Neutrophil (primary cell): ENCODE data around the gene INSM2.

ENCODE experiments used
- H3K27ac ChIP-seq: fragments of 200-600 bp; sonication (generic); 2 replicates; pipeline ENCODE4 v1.5.1; 2016; ENCODE audit warnings: mild to moderate bottlenecking, moderate library complexity
- H3K27me3 ChIP-seq: fragments of 200-600 bp; sonication (generic); 2 replicates; pipeline ENCODE4 v1.6.0; 2016; ENCODE audit warnings: mild to moderate bottlenecking
- H3K36me3 ChIP-seq: fragments of 200-600 bp; sonication (generic); 2 replicates; pipeline ENCODE4 v1.5.1; 2017
- H3K4me1 ChIP-seq, 2 experiments: fragments of 200-600 bp in 1 of 2; sonication (generic) in 1 of 2; 1 replicate in 1 of 2; 2 replicates in 1 of 2; pipeline versions ENCODE4 v1.5.1 to v1.6.1; 2013 to 2016; ENCODE audit warnings: low read depth in 1 of 2, low read length in 1 of 2, mild to moderate bottlenecking in 1 of 2, moderate library complexity in 1 of 2; ENCODE audit not compliant: control insufficient read depth in 1 of 2, insufficient read depth in 1 of 2
- H3K4me3 ChIP-seq, 2 experiments: fragments of 200-600 bp in 1 of 2; sonication (generic) in 1 of 2; 1 replicate in 1 of 2; 2 replicates in 1 of 2; pipeline ENCODE4 v1.5.1; 2013 to 2016; ENCODE audit warnings: low read depth in 1 of 2, low read length in 1 of 2, mild to moderate bottlenecking in 1 of 2, moderate library complexity in 1 of 2
- H3K9me3 ChIP-seq: fragments of 200-600 bp; sonication (generic); 2 replicates; pipeline ENCODE4 v1.5.1; 2016
- CTCF ChIP-seq: fragments of 200-600 bp; sonication (generic); IDR thresholded peaks from 2 replicates; pipeline ENCODE4 v1.5.1; 2016; ENCODE audit warnings: antibody characterized with exemption

Gene INSM2, protein sequence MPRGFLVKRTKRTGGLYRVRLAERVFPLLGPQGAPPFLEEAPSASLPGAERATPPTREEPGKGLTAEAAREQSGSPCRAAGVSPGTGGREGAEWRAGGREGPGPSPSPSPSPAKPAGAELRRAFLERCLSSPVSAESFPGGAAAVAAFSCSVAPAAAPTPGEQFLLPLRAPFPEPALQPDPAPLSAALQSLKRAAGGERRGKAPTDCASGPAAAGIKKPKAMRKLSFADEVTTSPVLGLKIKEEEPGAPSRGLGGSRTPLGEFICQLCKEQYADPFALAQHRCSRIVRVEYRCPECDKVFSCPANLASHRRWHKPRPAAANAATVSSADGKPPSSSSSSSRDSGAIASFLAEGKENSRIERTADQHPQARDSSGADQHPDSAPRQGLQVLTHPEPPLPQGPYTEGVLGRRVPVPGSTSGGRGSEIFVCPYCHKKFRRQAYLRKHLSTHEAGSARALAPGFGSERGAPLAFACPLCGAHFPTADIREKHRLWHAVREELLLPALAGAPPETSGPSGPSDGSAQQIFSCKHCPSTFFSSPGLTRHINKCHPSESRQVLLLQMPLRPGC

DNA sequence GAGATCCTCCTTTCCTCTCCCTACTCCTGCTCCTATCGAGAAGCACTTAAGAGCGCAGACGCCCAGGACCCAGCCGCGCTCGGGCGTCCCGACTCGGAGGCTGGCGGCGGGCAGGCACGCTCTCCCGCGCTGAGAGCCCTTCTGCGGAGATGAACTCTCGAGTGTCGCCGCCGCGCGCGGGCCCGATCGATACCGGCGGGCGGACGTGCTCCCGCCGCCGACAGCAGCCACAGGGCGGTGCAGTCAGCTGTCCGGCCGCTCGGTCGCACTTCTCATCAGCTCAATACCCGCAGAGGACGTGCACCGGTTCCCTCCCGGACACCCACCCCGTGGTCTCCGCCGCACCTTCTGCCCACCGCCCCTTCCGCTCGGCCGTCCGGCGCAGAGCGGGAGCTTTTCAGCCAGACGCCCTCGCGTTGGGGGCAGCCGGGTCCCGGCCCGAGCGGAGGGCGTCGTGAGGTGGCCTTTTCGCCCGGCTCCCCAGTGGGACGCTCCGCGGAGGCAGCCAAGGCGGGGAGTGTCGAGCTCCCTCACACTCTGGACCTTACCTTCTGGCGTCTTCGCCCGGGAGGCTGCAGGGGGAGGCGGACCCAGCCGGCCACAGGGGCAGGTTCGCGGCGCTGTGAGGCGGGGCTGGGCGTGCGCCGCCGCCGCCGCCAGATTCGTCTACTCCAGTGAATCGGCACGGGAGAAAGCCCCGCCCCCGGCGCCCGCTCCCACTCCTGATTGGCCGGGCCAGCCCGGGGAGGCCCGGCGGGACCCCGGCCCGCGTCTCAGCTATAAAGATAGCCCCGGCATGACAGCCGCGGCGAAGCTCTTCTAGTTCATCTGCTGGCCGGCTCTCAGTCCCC lies at the start of gene INSM2:
Gene INSM2 (plus strand): TSS at position 808 of the 851 bp plus-strand sequence. CDS start 89 bp downstream, outside the sequence.
- Histone ChIP-seq H3K4me3 (peak within 1 kb of the TSS; percentile 12 to 15), H3K4me1 (peaks cover 18 to 21% of the 10 kb centered on the region in 2 experiments), H3K36me3 (no peaks in the 10 kb centered on the region), H3K27ac (no peak within 1 kb of the TSS), H3K9me3 (no peaks in the 10 kb centered on the region), H3K27me3 (peaks cover 92% of the 10 kb centered on the region)
- TF ChIP-seq CTCF: no peak

GRCh38 chr14:35492569-35493014 lies 41.4 kb upstream of the INSM2 start:
- no peak overlapping the region for H3K27ac ChIP-seq
- no peaks in the 10 kb centered on the region for H3K36me3 ChIP-seq
- H3K27me3 ChIP-seq: no peaks in the 10 kb centered on the region
- no peak for TF ChIP-seq CTCF
- H3K4me1 ChIP-seq: no peaks in the 10 kb centered on the region
- no peak overlapping the region for H3K4me3 ChIP-seq
- no peaks in the 10 kb centered on the region for H3K9me3 ChIP-seq

DNA sequence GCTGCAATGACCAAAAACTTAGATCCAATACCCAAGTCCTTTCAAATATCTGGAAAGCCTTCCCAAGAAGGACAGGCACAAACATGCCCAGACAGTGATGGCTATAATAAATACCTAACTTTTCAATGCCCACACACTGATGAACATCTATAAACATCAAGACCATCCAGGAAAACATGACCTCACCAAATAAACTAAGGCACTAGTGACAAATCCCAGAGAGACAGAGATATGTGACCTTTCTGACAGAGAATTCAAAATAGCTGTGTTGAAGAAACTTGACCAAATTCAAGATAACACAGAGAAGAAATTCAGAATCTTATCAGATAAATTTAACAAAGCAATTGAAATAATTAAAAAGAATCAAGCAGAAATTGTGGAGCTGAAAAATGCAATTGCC lies 38.7 kb upstream of the INSM2 start:
- Histone ChIP-seq H3K27ac (no peak overlapping the region), H3K4me1 (no peaks in the 10 kb centered on the region), H3K9me3 (no peaks in the 10 kb centered on the region), H3K4me3 (no peak overlapping the region), H3K27me3 (no peaks in the 10 kb centered on the region), H3K36me3 (no peaks in the 10 kb centered on the region)
- no peak for TF ChIP-seq CTCF

DNA sequence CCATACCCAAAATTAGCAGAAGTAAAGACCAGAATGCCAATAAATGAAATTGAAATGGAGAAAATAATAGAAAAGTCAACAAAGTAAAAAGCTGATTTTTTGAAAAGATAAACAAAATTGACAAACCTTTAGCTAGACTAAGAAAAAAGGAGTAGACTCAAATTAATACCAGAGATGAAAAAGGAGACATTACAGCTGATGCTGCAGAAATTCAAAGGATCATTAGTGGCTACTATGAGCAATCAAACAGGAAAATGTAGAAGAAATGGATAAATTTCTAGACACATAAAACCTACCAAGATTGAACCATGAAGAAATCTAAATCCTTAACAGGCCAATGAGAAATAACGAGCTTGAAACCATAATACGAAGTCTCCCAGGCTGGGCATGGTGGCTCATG lies 34.8 kb upstream of the INSM2 start:
- Histone ChIP-seq H3K27me3 (peaks cover 8% of the 10 kb centered on the region), H3K4me3 (no peak overlapping the region), H3K27ac (no peak overlapping the region), H3K4me1 (no peaks in the 10 kb centered on the region), H3K36me3 (no peaks in the 10 kb centered on the region), H3K9me3 (no peaks in the 10 kb centered on the region)
- no peak for TF ChIP-seq CTCF

DNA sequence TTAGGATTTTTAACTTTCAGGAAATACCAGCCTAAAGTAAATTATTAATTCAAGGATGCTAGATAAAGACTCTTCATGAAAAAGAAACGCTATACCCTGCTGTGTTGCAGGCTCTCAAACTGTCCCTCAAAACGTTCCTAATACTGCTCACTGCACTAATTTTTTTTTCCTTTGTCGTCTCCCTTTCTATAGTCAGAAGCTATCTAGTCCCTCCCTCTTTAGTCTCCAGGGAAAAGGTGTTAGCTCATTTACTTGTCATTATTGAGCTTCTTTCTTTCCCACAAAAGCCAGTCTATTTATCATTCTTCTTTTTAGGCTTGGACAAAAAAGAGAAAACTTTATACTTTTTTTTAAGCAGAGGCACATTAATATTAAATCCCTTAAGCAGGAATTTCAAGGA lies 30.3 kb upstream of the INSM2 start:
- H3K27me3 ChIP-seq: peaks cover 12% of the 10 kb centered on the region
- no peaks in the 10 kb centered on the region for H3K36me3 ChIP-seq
- H3K4me1 ChIP-seq: no peaks in the 10 kb centered on the region
- no peak overlapping the region for H3K27ac ChIP-seq
- TF ChIP-seq CTCF: no peak
- no peaks in the 10 kb centered on the region for H3K9me3 ChIP-seq
- H3K4me3 ChIP-seq: no peak overlapping the region
